HepG2 (cell line): ENCODE results near the gene HDAC4. TPM values are rescaled to one million over a fixed set of nuclear protein-coding genes. Genes with fewer than 3 reads are reported as not detected.

Experiments
- ATAC-seq: fragments of 200-7000 bp; cut with Tn5 transposase; 3 replicates; pipeline ENCODE4 v1.9.1; 2020; ENCODE audit warnings: mild to moderate bottlenecking, moderate library complexity
- BruUV-seq: library from RNA; stranded (reverse); fragments of 400-500 nt; replicated peaks from 2 replicates; lab custom pipeline; 2021; lab: Mats Ljungman, UMichigan
- CTCF ChIA-PET: fragments of 300-600 bp; formaldehyde crosslinking; extraction: SDS; loops from one replicate; lab custom pipeline; 2021; ENCODE audit warnings: low total read pairs, inconsistent platforms, low intra/inter-chr PET ratio; lab: Yijun Ruan, JAX
- POLR2A ChIA-PET: fragments of 350-600 bp; sonication (Branson Sonifier 250); formaldehyde crosslinking; loops from one replicate; lab custom pipeline; 2020; ENCODE audit warnings: antibody characterized with exemption, inconsistent platforms; lab: Yijun Ruan, JAX
- DNase-seq: peaks from one replicate; pipeline ENCODE4 v3.0.0-alpha.2; 2015; ENCODE audit warnings: low spot score
- FAIRE-seq: peaks from 3 replicates; lab custom pipeline; 2011; peaks lifted over from hg19 to GRCh38; lab: Jason Lieb, UNC
- H2AFZ ChIP-seq: one replicate; pipeline ENCODE4 v1.6.1; 2011; ENCODE audit warnings: low read length, inconsistent platforms
- H3K27ac ChIP-seq: fragments of 300-600 bp; 3 replicates; pipeline ENCODE4 v1.8.0; 2011; ENCODE audit warnings: mixed run types, mild to moderate bottlenecking, mixed read lengths, low read length, inconsistent platforms; ENCODE audit not compliant: insufficient read depth; ENCODE audit errors: extremely low read length
- H3K27me3 ChIP-seq, 2 experiments: fragments of 200-600 bp in 1 of 2; 2 replicates in 1 of 2; 3 replicates in 1 of 2; pipeline versions ENCODE4 v1.6.0 to v1.8.0; 2011; ENCODE audit warnings: low read length in 2 of 2, mild to moderate bottlenecking in 2 of 2, moderate library complexity in 2 of 2, inconsistent platforms in 1 of 2; ENCODE audit not compliant: insufficient read depth in 2 of 2, control insufficient read depth in 1 of 2
- H3K36me3 ChIP-seq, 2 experiments: fragments of 200-600 bp in 1 of 2; replicated peaks in 1 of 2; 2 replicates in 1 of 2; 3 replicates in 1 of 2; pipeline versions ENCODE4 v1.5.1 to v1.8.0; 2011; ENCODE audit warnings: low read length in 2 of 2, inconsistent platforms in 1 of 2; ENCODE audit not compliant: insufficient read depth in 2 of 2, control insufficient read depth in 1 of 2
- H3K4me1 ChIP-seq: 2 replicates; pipeline ENCODE4 v1.5.1; 2012; ENCODE audit warnings: low read length, inconsistent platforms; ENCODE audit not compliant: insufficient read depth
- H3K4me2 ChIP-seq: 2 replicates; pipeline ENCODE4 v1.6.0; 2011; ENCODE audit warnings: low read depth, low read length, inconsistent platforms
- H3K4me3 ChIP-seq, 3 experiments: fragments of 200-600 bp in 1 of 3; sonication (generic), shearing (Covaris generic) in 1 of 3; replicated peaks in 1 of 3; 2 replicates each; pipeline ENCODE4 v1.5.1; 2011 to 2016; ENCODE audit warnings: low read length in 3 of 3, inconsistent platforms in 2 of 3, low read depth in 2 of 3, mild to moderate bottlenecking in 2 of 3, control low read depth in 1 of 3, mixed read lengths in 1 of 3; ENCODE audit not compliant: insufficient read depth in 1 of 3
- H3K79me2 ChIP-seq: one replicate; pipeline ENCODE4 v1.6.1; 2011; ENCODE audit warnings: low read length, inconsistent platforms; ENCODE audit not compliant: insufficient read depth
- H3K9ac ChIP-seq: 2 replicates; pipeline ENCODE4 v1.6.0; 2011; ENCODE audit warnings: mild to moderate bottlenecking, low read depth, low read length, inconsistent platforms; ENCODE audit not compliant: insufficient read depth
- H3K9me3 ChIP-seq: 2 replicates; pipeline ENCODE4 v1.5.1; 2012; ENCODE audit warnings: mild to moderate bottlenecking, low read length
- H4K20me1 ChIP-seq: 2 replicates; pipeline ENCODE4 v1.6.0; 2011; ENCODE audit warnings: inconsistent platforms, mild to moderate bottlenecking, low read length, moderate library complexity; ENCODE audit not compliant: insufficient read depth
- DMAP1 ChIP-seq: IDR thresholded peaks from 2 replicates; pipeline ENCODE4 v1.6.1; 2016
- FOXK1 ChIP-seq: sonication (generic); formaldehyde crosslinking; IDR thresholded peaks from 2 replicates; pipeline ENCODE4 v1.4.0; 2020; ENCODE audit warnings: low read depth, missing genetic modification reagents, borderline replicate concordance
- RBAK ChIP-seq: sonication (generic); formaldehyde crosslinking; IDR thresholded peaks from 2 replicates; pipeline ENCODE4 v1.5.1; 2020; ENCODE audit warnings: mild to moderate bottlenecking, missing genetic modification reagents
- ZBTB7A ChIP-seq: sonication (generic); formaldehyde crosslinking; IDR thresholded peaks from 2 replicates; pipeline ENCODE4 v1.8.0; 2022; ENCODE audit warnings: mild to moderate bottlenecking, missing genetic modification reagents
- ZC3H4 ChIP-seq: sonication (generic); formaldehyde crosslinking; IDR thresholded peaks from 2 replicates; pipeline ENCODE4 v1.4.0; 2020; ENCODE audit warnings: missing genetic modification reagents, borderline replicate concordance
- ZNF263 ChIP-seq: sonication (generic); formaldehyde crosslinking; IDR thresholded peaks from 2 replicates; pipeline ENCODE4 v1.4.0; 2020; ENCODE audit warnings: missing genetic modification reagents
- ZNF468 ChIP-seq: sonication (generic); formaldehyde crosslinking; IDR thresholded peaks from 2 replicates; pipeline ENCODE4 v1.8.0; 2022; ENCODE audit warnings: mild to moderate bottlenecking, moderate library complexity, missing genetic modification reagents
- WGBS: methylation state at CpG from one replicate; pipeline ENCODE4 v1.1.6; 2017; ENCODE audit warnings: low lambda C conversion rate; 5-methylcytosine and 5-hydroxymethylcytosine counted together
- in situ Hi-C: cut with HindIII; loops from 2 replicates; pipeline ENCODE4 v1.10.0; 2017; ENCODE audit warnings: low pct_unique_long_range_greater_than_20kb; ENCODE audit not compliant: extremely low pct_ligation_motif_present
- intact Hi-C: fragments of 100-400 bp; cut with micrococcal nuclease; formaldehyde crosslinking; loops from one replicate; pipeline ENCODE4 v1.10.0; 2022; ENCODE audit not compliant: unreplicated experiment
- polyA plus RNA-seq, 8 experiments: library from polyadenylated mRNA; depleted of rRNA in 3 of 8; stranded (reverse) in 7 of 8; unstranded in 1 of 8; fragments of >200 nt; fragmentation: Illumina TruSeq in 4 of 8; extraction: Trizol in 4 of 8; gene quantifications; 2 replicates each; pipeline versions ENCODE4 v1.2.1 to v1.2.3, GENCODE V29; 2011 to 2016; ENCODE audit warnings: low read depth in 4 of 8, missing spikeins in 1 of 8, mixed read lengths in 1 of 8; ENCODE audit not compliant: insufficient read depth in 1 of 8
- total RNA-seq, 5 experiments: library from RNA; depleted of rRNA; stranded (reverse); fragments of >200 nt; fragmentation: Illumina TruSeq; extraction: Trizol; gene quantifications; 2 replicates each; pipeline ENCODE4 v1.2.3, GENCODE V29; 2016; ENCODE audit warnings: low read depth in 1 of 5
- TF ChIP-seq, protein P1 (sequence below): sonication (generic); formaldehyde crosslinking; IDR thresholded peaks from 2 replicates; pipeline ENCODE4 v1.8.0; 2022; ENCODE audit warnings: missing genetic modification reagents, mild to moderate bottlenecking, borderline replicate concordance
- TF ChIP-seq, protein P2 (sequence below): sonication (generic); formaldehyde crosslinking; IDR thresholded peaks from 2 replicates; pipeline ENCODE4 v1.8.1; 2023; ENCODE audit warnings: missing genetic modification reagents, mild to moderate bottlenecking, borderline replicate concordance
- TF ChIP-seq, protein P3 (sequence below): sonication (generic); formaldehyde crosslinking; IDR thresholded peaks from 2 replicates; pipeline ENCODE4 v1.9.0; 2021; ENCODE audit warnings: missing genetic modification reagents, mild to moderate bottlenecking, borderline replicate concordance
- TF ChIP-seq, protein P4 (sequence below): sonication (generic); formaldehyde crosslinking; IDR thresholded peaks from 2 replicates; pipeline ENCODE4 v1.5.1; 2020; ENCODE audit warnings: missing genetic modification reagents, mild to moderate bottlenecking, borderline replicate concordance

The HDAC4 gene
- total and polyA plus RNA-seq, 2 of the 13 experiments (the other 11 are each of a cell fraction or from before 2014, with no cell fraction given): 10.1 to 11.5 TPM

DNA sequence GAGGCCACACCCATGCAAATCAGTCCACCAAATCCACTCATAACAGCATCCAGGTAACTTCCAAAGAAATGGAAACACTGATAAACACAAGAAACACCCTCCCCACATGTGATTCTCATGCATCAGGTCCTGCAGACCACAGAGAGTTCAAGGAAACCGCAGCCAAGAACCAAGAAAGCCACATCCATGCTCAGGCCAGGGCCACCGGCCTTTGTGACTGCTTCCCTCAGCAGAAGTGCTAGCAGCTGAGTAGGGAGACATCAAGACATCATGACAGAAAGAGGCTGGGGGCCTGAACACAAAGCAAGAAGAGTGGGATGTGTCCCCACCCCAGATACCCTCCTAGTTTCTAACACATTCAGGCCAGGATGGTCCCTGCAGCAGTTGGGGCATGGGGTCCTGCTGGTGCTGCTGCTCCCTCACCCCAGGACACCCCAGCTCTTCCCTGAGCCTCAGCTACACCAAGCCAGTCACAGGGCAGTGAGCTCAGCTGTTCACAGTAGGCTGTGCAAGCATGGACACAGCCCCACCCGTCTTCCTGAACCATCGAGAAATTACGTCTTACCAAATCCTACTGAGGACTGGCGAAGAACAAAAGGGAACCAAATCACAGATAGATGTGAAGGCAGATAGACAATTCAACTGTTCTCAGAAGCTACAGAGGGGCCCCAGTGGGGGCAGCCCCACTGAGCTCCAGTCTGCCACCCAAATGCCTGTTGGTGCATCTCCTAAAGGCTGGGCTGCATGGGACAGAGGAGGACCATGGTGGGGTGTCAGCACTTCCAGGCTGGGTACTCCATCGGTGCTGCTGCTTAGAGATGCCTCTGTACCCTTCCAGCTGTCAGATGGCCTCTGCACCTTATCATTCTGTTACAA is 60.9 kb downstream of the HDAC4 start:
- Histone ChIP-seq H3K36me3 (peaks cover 0 to 4% of the 10 kb centered on the region in 2 experiments; a peak in 2 of 5 replicates), H3K4me2 (no peak overlapping the region), H3K4me1 (peaks cover 11% of the 10 kb centered on the region), H4K20me1 (peaks cover 38% of the 10 kb centered on the region; the same call in 1 of the 2 replicates), H3K79me2 (peaks cover 39% of the 10 kb centered on the region), H3K9me3 (no peaks in the 10 kb centered on the region), H2AFZ (no peak overlapping the region), H3K27me3 (no peaks in the 10 kb centered on the region), H3K27ac (no peak overlapping the region), H3K4me3 (no peak overlapping the region)
- no peak; the same call in 2 of the 3 replicates for ATAC-seq
- 94% methylated on average over 7 of the region's 7 CpGs for WGBS
- DNase-seq: no peak
- no TSS peak for BruUV-seq
- no peak for FAIRE-seq
- ChIA-PET CTCF (no interaction called here), POLR2A (no interaction called here)
- intact Hi-C loops (no loop called here), in situ Hi-C loops (no loop called here)
- TF ChIP-seq, protein P1, sequence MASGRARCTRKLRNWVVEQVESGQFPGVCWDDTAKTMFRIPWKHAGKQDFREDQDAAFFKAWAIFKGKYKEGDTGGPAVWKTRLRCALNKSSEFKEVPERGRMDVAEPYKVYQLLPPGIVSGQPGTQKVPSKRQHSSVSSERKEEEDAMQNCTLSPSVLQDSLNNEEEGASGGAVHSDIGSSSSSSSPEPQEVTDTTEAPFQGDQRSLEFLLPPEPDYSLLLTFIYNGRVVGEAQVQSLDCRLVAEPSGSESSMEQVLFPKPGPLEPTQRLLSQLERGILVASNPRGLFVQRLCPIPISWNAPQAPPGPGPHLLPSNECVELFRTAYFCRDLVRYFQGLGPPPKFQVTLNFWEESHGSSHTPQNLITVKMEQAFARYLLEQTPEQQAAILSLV: no peak
- TF ChIP-seq ZNF263 (CRISPR knock-in tag) (no peak), ZNF468 (no peak), ZC3H4 (CRISPR knock-in tag) (no peak), FOXK1 (CRISPR knock-in tag) (no peak), DMAP1 (CRISPR knock-in tag) (no peak), RBAK (CRISPR knock-in tag) (no peak), ZBTB7A (CRISPR knock-in tag) (no peak)
- TF ChIP-seq, protein P2, sequence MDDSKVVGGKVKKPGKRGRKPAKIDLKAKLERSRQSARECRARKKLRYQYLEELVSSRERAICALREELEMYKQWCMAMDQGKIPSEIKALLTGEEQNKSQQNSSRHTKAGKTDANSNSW: no peak
- TF ChIP-seq, protein P3, sequence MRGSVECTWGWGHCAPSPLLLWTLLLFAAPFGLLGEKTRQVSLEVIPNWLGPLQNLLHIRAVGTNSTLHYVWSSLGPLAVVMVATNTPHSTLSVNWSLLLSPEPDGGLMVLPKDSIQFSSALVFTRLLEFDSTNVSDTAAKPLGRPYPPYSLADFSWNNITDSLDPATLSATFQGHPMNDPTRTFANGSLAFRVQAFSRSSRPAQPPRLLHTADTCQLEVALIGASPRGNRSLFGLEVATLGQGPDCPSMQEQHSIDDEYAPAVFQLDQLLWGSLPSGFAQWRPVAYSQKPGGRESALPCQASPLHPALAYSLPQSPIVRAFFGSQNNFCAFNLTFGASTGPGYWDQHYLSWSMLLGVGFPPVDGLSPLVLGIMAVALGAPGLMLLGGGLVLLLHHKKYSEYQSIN (CRISPR knock-in tag): no peak
- TF ChIP-seq, protein P4, sequence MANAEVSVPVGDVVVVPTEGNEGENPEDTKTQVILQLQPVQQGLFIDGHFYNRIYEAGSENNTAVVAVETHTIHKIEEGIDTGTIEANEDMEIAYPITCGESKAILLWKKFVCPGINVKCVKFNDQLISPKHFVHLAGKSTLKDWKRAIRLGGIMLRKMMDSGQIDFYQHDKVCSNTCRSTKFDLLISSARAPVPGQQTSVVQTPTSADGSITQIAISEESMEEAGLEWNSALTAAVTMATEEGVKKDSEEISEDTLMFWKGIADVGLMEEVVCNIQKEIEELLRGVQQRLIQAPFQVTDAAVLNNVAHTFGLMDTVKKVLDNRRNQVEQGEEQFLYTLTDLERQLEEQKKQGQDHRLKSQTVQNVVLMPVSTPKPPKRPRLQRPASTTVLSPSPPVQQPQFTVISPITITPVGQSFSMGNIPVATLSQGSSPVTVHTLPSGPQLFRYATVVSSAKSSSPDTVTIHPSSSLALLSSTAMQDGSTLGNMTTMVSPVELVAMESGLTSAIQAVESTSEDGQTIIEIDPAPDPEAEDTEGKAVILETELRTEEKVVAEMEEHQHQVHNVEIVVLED (CRISPR knock-in tag): no peak
- TF ChIP-seq, all 625 proteins: peak for 0
- no peak overlapping the region for H3K9ac ChIP-seq
